ENCODE measurements around the gene WDFY4. TPM values are rescaled to one million over a fixed set of nuclear protein-coding genes. Genes with fewer than 3 reads are reported as not detected.

WDFY4 gene
- total and polyA plus RNA-seq, 2 experiments from 2014 or later, result 0.14 TPM; not detected in 1

- TF ChIP-seq, protein P1, sequence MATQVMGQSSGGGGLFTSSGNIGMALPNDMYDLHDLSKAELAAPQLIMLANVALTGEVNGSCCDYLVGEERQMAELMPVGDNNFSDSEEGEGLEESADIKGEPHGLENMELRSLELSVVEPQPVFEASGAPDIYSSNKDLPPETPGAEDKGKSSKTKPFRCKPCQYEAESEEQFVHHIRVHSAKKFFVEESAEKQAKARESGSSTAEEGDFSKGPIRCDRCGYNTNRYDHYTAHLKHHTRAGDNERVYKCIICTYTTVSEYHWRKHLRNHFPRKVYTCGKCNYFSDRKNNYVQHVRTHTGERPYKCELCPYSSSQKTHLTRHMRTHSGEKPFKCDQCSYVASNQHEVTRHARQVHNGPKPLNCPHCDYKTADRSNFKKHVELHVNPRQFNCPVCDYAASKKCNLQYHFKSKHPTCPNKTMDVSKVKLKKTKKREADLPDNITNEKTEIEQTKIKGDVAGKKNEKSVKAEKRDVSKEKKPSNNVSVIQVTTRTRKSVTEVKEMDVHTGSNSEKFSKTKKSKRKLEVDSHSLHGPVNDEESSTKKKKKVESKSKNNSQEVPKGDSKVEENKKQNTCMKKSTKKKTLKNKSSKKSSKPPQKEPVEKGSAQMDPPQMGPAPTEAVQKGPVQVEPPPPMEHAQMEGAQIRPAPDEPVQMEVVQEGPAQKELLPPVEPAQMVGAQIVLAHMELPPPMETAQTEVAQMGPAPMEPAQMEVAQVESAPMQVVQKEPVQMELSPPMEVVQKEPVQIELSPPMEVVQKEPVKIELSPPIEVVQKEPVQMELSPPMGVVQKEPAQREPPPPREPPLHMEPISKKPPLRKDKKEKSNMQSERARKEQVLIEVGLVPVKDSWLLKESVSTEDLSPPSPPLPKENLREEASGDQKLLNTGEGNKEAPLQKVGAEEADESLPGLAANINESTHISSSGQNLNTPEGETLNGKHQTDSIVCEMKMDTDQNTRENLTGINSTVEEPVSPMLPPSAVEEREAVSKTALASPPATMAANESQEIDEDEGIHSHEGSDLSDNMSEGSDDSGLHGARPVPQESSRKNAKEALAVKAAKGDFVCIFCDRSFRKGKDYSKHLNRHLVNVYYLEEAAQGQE (IDR thresholded peaks at IDR 0.05; ENCODE audit: unreplicated experiment), result no peak
- TF ChIP-seq STAT1 (IDR thresholded peaks at IDR 0.05; ENCODE audit: unreplicated experiment), result no peak
- TF ChIP-seq, protein P2, sequence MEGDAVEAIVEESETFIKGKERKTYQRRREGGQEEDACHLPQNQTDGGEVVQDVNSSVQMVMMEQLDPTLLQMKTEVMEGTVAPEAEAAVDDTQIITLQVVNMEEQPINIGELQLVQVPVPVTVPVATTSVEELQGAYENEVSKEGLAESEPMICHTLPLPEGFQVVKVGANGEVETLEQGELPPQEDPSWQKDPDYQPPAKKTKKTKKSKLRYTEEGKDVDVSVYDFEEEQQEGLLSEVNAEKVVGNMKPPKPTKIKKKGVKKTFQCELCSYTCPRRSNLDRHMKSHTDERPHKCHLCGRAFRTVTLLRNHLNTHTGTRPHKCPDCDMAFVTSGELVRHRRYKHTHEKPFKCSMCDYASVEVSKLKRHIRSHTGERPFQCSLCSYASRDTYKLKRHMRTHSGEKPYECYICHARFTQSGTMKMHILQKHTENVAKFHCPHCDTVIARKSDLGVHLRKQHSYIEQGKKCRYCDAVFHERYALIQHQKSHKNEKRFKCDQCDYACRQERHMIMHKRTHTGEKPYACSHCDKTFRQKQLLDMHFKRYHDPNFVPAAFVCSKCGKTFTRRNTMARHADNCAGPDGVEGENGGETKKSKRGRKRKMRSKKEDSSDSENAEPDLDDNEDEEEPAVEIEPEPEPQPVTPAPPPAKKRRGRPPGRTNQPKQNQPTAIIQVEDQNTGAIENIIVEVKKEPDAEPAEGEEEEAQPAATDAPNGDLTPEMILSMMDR (conservative IDR thresholded peaks at IDR 0.05; ENCODE audit: low read depth in 2 of 2), result no peak
These were observed 23.5 kb downstream of the WDFY4 start (continued) for GRCh38 chr10:48708144-48708543.

GRCh38 chr10:48710647-48711275, 26.1 kb downstream of the WDFY4 start:
- H3K9me2 ChIP-seq (ENCODE audit: insufficient read depth), result 0 out of 2 replicates have a peak, but pooled peaks cover 3% of the 10 kb centered on the region
- DNase-seq (ENCODE audit: low spot score) (no peak), ATAC-seq (no peak)
- no peak overlapping the region for H2AFZ ChIP-seq
- H3K4me1 ChIP-seq (ENCODE audit: insufficient read depth), result peaks cover 9% of the 10 kb centered on the region
- no peak overlapping the region for H3K27ac ChIP-seq (ENCODE audit: low read depth)
- no peaks in the 10 kb centered on the region for H3K79me2 ChIP-seq (replicated peaks; ENCODE audit: insufficient read depth)
- H3K27ac Mint-ChIP-seq, result no peak overlapping the region
- no peak overlapping the region for H3K4me3 Mint-ChIP-seq
- no peaks in the 10 kb centered on the region for H3K27me3 ChIP-seq (ENCODE audit: insufficient read depth)
- H3K36me3 ChIP-seq (ENCODE audit: insufficient read depth), result no peaks in the 10 kb centered on the region
- H3K4me2 ChIP-seq, result no peak overlapping the region
- no peak overlapping the region for H3K4me3 ChIP-seq
- no peaks in the 10 kb centered on the region; the same call in 1 of the 2 replicates for H4K20me1 ChIP-seq (replicated peaks; ENCODE audit: insufficient read depth)
- no peaks in the 10 kb centered on the region for H3K36me3 Mint-ChIP-seq (ENCODE audit: low read depth)
- H3F3A ChIP-seq (replicated peaks; ENCODE audit: low read depth), result no peaks in the 10 kb centered on the region
- no peaks in the 10 kb centered on the region for H3K9me3 Mint-ChIP-seq
- H3K4me1 Mint-ChIP-seq, result peaks cover 18% of the 10 kb centered on the region
- H3K27me3 Mint-ChIP-seq (ENCODE audit: insufficient read depth, low read depth, poor library complexity), result peaks cover 2% of the 10 kb centered on the region
- TF ChIP-seq POLR2AphosphoS5 (IDR thresholded peaks at IDR 0.05; ENCODE audit: low read depth) (no peak), ZNF331 (CRISPR knock-in tag; IDR thresholded peaks at IDR 0.05; ENCODE audit: low read depth) (no peak), ETS1 (IDR thresholded peaks at IDR 0.05) (no peak), NANOG (IDR thresholded peaks at IDR 0.05; ENCODE audit: borderline replicate concordance) (no peak), CREB1 (CRISPR knock-in tag; IDR thresholded peaks at IDR 0.05; ENCODE audit: low read depth) (no peak), EZH2phosphoT487 (IDR thresholded peaks at IDR 0.05; ENCODE audit: unreplicated experiment) (no peak), ZNF462 (CRISPR knock-in tag; IDR thresholded peaks at IDR 0.05) (no peak), JUNB (IDR thresholded peaks at IDR 0.05; ENCODE audit: unreplicated experiment) (no peak)
